Measurements from ENCODE around the gene NPM1.

The NPM1 gene

DNA sequence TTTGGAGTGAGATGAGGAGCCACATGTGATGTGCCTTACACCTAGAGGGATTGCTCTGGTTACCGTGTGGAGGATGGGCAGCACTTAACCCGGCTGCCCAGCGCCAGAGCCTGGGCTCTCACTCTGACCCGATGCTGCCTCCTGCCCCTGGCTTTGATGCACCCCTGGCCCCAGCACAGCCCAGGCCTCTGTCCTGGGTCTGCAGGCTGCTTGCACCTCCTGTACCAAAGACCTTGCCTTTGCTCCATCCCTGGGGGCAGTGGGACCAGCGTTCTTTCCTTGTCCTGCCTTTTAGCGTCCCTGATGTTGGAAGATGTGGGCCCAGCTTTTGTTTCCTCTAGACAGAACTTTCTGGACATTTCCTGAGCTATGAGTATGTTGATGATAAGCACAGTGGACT lies 72.2 kb downstream of the NPM1 start:
- DNase-seq (ENCODE audit: low read depth), result no peak
- no peak overlapping the region for H3K9ac ChIP-seq (ENCODE audit: low read length)
- no peaks in the 10 kb centered on the region for H3K4me1 ChIP-seq (ENCODE audit: control insufficient read depth, insufficient read depth, low read length)
- no peak overlapping the region for H3K4me3 ChIP-seq (ENCODE audit: low read length)
- no peaks in the 10 kb centered on the region for H3K36me3 ChIP-seq (ENCODE audit: control insufficient read depth, insufficient read depth, low read length, severe bottlenecking)
- H3K9me3 ChIP-seq (ENCODE audit: control insufficient read depth, low read length), result no peaks in the 10 kb centered on the region
- H3K27me3 ChIP-seq (replicated peaks; ENCODE audit: control insufficient read depth, insufficient read depth, low read length), result no peaks in the 10 kb centered on the region

All from adipocyte (in vitro differentiated cells).